Fibroblast of skin of right biceps (primary cell): ENCODE data around the gene ETS2.

Source experiments
- DNase-seq: peaks from one replicate; pipeline ENCODE4 v3.0.0-alpha.2; 2013

The ETS2 gene

GRCh38 chr21:38780879-38781278, 24.9 kb upstream of the ETS2 start:
- no peak for DNase-seq

GRCh38 chr21:38784458-38785266, 21.1 kb upstream of the ETS2 start:
- DNase-seq = no peak

GRCh38 chr21:38785483-38785882, 20.2 kb upstream of the ETS2 start:
- no peak for DNase-seq

GRCh38 chr21:38787016-38787415, 18.7 kb upstream of the ETS2 start:
- DNase-seq = no peak

- peak; percentile 74 for DNase-seq
These were observed 18.1 kb upstream of the ETS2 start for GRCh38 chr21:38787461-38788274.

GRCh38 chr21:38788275-38788905, 17.3 kb upstream of the ETS2 start:
- no peak for DNase-seq

DNA sequence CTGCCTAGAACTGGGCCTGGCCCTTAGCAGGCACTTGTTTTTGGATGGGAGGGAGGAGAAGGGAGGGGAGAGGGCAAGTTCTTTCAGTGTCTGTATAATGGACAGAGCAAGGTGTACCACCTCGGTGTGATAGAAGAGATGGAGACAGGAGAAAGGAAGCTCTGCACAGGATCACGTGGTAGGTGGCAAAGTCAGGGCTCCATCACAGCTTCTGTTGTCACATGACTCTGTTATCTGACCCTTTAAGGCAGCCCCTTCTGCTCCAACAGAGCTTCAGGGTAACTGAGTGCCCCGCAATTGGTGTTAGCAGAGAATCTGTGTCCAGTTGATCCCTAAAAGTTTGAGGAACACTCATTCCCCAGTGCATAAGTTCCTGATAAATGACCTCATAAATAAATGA, 16.5 kb upstream of the ETS2 start:
- DNase-seq = no peak

GRCh38 chr21:38790059-38790458, 15.7 kb upstream of the ETS2 start:
- no peak for DNase-seq

DNA sequence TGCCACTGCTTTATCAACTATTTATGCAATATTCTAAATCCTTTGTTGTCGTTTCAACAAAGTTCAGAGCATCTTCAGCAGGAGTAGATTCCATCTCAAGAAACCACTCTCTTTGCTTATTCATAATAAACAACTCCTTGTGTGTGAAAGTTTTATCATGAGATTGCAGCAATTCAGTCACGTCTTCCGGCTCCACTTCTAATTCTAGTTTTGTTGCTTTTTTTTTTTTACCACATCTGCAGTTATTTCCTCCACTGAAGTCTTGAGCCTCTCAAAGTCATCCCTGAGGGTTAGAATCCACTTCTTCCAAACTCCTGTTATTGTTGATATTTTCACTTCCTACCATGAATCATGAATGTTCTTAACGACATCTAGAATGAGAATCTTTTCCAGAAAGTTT, 14.8 kb upstream of the ETS2 start:
- DNase-seq = no peak

- DNase-seq = no peak
These were observed 12.9 kb upstream of the ETS2 start for GRCh38 chr21:38792676-38793459.

GRCh38 chr21:38793926-38794713, 11.6 kb upstream of the ETS2 start:
- DNase-seq = no peak

- DNase-seq = no peak
These were observed 10.8 kb upstream of the ETS2 start for GRCh38 chr21:38794978-38795377.

DNA sequence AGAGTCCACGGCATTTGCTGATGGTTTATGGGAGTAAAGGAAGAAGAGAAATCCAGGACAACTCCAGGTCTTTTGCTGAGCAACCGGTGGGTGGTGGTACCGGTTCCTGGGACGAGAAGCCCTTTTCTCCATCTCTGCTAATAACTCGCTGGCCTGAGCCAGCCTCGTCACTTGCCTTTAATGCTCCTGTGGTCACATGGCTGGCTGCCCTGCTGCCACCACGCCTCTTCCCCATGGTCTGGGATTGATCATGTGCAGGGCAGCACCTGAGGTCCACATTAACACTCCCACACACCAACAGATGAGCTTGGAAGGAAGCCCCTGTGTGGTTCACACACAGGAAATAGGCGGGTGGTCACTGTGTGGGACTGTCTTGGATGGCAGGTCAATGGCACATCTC, 10.3 kb upstream of the ETS2 start:
- no peak for DNase-seq

DNA sequence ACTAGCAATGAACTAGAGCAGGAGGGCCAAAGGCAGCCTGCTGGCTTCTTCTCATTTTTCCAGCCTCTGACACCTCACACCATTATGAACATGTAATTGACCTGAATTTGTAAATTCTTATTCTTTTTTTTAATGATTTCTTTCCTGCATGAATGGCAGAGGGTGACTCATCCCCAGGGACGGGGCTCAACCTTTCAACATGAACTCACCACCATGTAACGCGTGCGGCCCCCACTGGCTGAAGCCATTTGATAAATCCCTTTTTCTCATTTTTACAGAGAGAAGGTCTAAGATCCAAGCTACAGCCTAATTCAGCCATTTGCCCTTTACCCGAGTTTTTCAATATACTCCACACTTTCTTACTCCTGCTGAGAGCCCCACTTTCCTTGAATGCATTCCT, 9.3 kb upstream of the ETS2 start:
- DNase-seq = peak; percentile 72

DNA sequence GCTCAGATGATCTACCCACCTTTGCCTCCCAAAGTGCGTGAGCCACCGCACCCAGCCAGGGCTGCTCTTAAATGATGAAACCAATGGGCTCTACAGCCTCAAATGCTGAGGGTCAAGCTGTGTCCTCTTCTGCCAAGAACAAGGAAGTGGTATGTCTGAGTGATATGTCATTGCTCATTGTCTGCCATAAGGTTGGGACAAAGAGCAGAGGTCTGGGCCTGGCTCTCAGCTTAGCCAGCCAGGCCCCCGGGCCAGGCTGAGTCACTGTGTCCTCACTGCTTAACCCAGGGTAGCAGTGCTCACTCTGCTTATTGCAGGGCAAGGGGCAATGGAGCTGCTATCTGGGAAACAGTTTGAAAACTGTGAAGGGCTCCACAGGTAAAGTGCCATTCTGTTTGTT, 8.3 kb upstream of the ETS2 start:
- no peak for DNase-seq

GRCh38 chr21:38798081-38798480, 7.6 kb upstream of the ETS2 start:
- DNase-seq = no peak

DNA sequence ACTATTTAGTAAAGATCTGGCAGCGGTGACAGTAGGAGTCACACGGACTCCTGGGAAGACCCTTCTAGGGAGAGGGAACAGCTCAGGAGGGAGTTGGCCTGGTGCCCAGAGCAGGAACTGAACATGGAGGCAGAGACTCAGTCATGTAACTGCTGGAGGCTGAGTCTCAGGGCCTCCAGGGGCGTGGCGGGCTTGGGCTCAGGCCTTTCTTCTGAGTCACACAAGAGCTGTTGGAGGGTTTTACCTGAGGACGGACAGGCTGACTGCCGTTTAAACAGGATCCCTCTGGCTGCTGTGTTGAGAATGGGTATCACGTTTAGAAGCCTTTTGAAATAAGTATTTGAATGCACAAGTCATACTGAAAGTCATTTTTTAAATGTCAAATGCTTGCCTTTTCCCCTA, 7.2 kb upstream of the ETS2 start:
- DNase-seq = peak; percentile 55

DNA sequence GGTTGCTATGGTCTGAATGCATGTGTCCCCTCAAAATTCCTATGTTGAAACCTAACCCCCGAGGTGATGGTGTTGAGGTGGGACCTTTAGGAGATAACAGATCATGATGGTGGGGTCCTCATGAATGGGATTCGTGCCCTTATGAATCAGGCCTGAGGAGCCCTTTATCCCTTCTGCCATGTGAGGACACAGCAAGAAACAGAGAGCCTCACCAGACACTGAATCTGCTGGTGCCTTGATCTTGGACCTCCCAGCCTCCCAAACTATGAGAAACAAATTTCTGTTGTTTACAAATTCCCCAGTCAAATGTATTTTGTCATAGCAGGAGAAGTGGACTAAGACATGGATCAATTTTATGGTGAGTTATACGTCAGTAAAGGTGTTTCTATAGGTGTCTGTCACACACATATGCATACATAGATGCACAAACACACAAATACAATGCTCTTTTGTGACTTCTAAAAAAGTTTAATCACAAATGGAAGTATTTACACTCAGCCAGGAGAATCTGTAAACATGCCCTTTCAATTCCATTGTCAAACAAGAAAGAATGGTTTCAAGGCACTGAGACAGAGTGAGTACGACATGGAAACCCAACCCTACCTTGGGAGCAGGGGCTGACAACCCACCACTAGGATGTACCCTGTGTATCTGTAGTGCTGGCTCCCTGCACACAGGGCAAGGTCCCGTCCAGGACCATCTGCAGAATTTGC, 5.5 kb upstream of the ETS2 start:
- no peak for DNase-seq

- no peak for DNase-seq
These were observed 4.6 kb upstream of the ETS2 start for GRCh38 chr21:38800924-38801744.
